ENCODE data around the gene SNX27. TPM values are rescaled to one million over a fixed set of nuclear protein-coding genes. Genes with fewer than 3 reads are reported as not detected.
"Not testable (repeated sequence)": the region's sequence is repeated elsewhere in the genome, so short reads cannot be mapped to it uniquely, and the experiment has no call there.

Gene SNX27
- polyA plus RNA-seq, 1 experiment, result 23.8 TPM

GRCh38 chr1:151596166-151596953 lies 15.5 kb upstream of the SNX27 start:
- DNase-seq (ENCODE audit: low read depth, low spot score), result no peak
- ChIA-PET POLR2A (interaction anchor here (0.6 kb wide), 1 partner anchor 71 kb away, joined by 4 read pairs; no protein-coding TSS in a partner anchor), CTCF (interaction anchor here (1.9 kb wide), 1 partner anchor 11 kb away, joined by 8 read pairs; no protein-coding TSS in a partner anchor)

GRCh38 chr1:151602550-151602949 lies 9.3 kb upstream of the SNX27 start:
- DNase-seq (ENCODE audit: low read depth, low spot score); POLR2A ChIA-PET; H3K9me3 ChIP-seq (ENCODE audit: control insufficient read depth, insufficient read depth, low read length); H3K27me3 ChIP-seq (ENCODE audit: control insufficient read depth, insufficient read depth, low read length); H3K27ac ChIP-seq (ENCODE audit: low read depth, low read length); H3K4me3 ChIP-seq (ENCODE audit: low read depth, low read length): not testable (repeated sequence)
- CTCF ChIA-PET, result interaction anchor here (0.6 to 1.9 kb wide), 2 partner anchors 9 to 184 kb away, joined by 4 to 10 read pairs; no protein-coding TSS in a partner anchor

More at GRCh38 chr1:151596166-151596953, 15.5 kb upstream of the SNX27 start:
- no peak overlapping the region for H3K4me3 ChIP-seq (ENCODE audit: low read depth, low read length)
- no peak for TF ChIP-seq CTCF (IDR thresholded peaks at IDR 0.05; ENCODE audit: low read depth, low read length)
- H3K9me3 ChIP-seq (ENCODE audit: control insufficient read depth, insufficient read depth, low read length), result no peaks in the 10 kb centered on the region
- H3K27ac ChIP-seq (ENCODE audit: low read depth, low read length), result no peak overlapping the region
- H3K27me3 ChIP-seq (ENCODE audit: control insufficient read depth, insufficient read depth, low read length), result no peaks in the 10 kb centered on the region

- DNase-seq (ENCODE audit: low read depth, low spot score), result no peak
- Histone ChIP-seq H3K27me3 (ENCODE audit: control insufficient read depth, insufficient read depth, low read length) (no peaks in the 10 kb centered on the region), H3K9me3 (ENCODE audit: control insufficient read depth, insufficient read depth, low read length) (no peaks in the 10 kb centered on the region), H3K4me3 (ENCODE audit: low read depth, low read length) (no peak overlapping the region), H3K27ac (ENCODE audit: low read depth, low read length) (no peak overlapping the region)
- CTCF ChIA-PET, result interaction anchor here (3.5 kb wide), 1 partner anchor 10 kb away, joined by 33 read pairs; no protein-coding TSS in a partner anchor
- POLR2A ChIA-PET, result no interaction called here
- TF ChIP-seq CTCF (IDR thresholded peaks at IDR 0.05; ENCODE audit: low read depth, low read length), result no peak
These were observed 7.6 kb upstream of the SNX27 start for GRCh38 chr1:151604291-151604690.

GRCh38 chr1:151606384-151606783 lies 5.5 kb upstream of the SNX27 start:
- ChIA-PET CTCF (interaction anchor here (3.5 kb wide), 1 partner anchor 12 kb away, joined by 33 read pairs; no protein-coding TSS in a partner anchor), POLR2A (no interaction called here)
- Histone ChIP-seq H3K27ac (ENCODE audit: low read depth, low read length) (no peak overlapping the region), H3K4me3 (ENCODE audit: low read depth, low read length) (no peak overlapping the region), H3K27me3 (ENCODE audit: control insufficient read depth, insufficient read depth, low read length) (no peaks in the 10 kb centered on the region), H3K9me3 (ENCODE audit: control insufficient read depth, insufficient read depth, low read length) (no peaks in the 10 kb centered on the region)
- no peak for DNase-seq (ENCODE audit: low read depth, low spot score)
- TF ChIP-seq CTCF (IDR thresholded peaks at IDR 0.05; ENCODE audit: low read depth, low read length), result no peak

- no peak for DNase-seq (ENCODE audit: low read depth, low spot score)
- TF ChIP-seq CTCF (IDR thresholded peaks at IDR 0.05; ENCODE audit: low read depth, low read length), result no peak
- H3K27ac ChIP-seq (ENCODE audit: low read depth, low read length), result no peak overlapping the region
- ChIA-PET POLR2A (no interaction called here), CTCF (interaction anchor here (3.5 kb wide), 1 partner anchor 13 kb away, joined by 33 read pairs; no protein-coding TSS in a partner anchor)
- H3K4me3 ChIP-seq (ENCODE audit: low read depth, low read length), result no peak overlapping the region
- H3K27me3 ChIP-seq (ENCODE audit: control insufficient read depth, insufficient read depth, low read length), result no peaks in the 10 kb centered on the region
- no peaks in the 10 kb centered on the region for H3K9me3 ChIP-seq (ENCODE audit: control insufficient read depth, insufficient read depth, low read length)
These were observed 5.0 kb upstream of the SNX27 start for GRCh38 chr1:151606857-151607256.

Measured in AG04450 (cell line).